GM13976 (cell line): Measurements from ENCODE around the gene ARSG.

ENCODE experiments used
- DNase-seq: peaks from one replicate; pipeline ENCODE4 v3.0.0; 2012; ENCODE audit warnings: low spot score
- CTCF ChIP-seq: IDR thresholded peaks from 2 replicates; pipeline ENCODE4 v1.5.1; 2012; ENCODE audit warnings: borderline replicate concordance, mild to moderate bottlenecking; ENCODE audit not compliant: insufficient read depth; ENCODE audit errors: extremely low read depth, missing control alignments, control extremely low read depth
- in situ Hi-C: fragments of 300-500 bp; cut with MboI; formaldehyde crosslinking; loops from one replicate; pipeline ENCODE4 v1.12.0; 2022; ENCODE audit warnings: low sequenced_read_pairs, mixed read lengths, inconsistent platforms; ENCODE audit not compliant: unreplicated experiment

ARSG gene

DNA sequence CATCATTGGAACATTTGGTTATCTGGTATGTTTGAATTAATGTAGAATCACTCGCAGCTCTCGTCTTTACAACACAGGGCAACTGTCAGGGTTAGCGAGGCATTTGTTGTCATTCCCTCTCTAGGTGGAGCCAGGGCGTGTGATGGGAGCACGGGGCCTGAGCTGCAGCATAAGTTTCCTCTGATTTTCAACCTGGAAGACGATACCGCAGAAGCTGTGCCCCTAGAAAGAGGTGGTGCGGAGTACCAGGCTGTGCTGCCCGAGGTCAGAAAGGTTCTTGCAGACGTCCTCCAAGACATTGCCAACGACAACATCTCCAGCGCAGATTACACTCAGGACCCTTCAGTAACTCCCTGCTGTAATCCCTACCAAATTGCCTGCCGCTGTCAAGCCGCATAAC lies 128.8 kb downstream of the ARSG start:
- DNase-seq, result no peak
- in situ Hi-C loops, result no loop called here
- no peak for TF ChIP-seq CTCF

- in situ Hi-C loops, result no loop called here
- TF ChIP-seq CTCF, result no peak
- no peak for DNase-seq
Observed at GRCh38 chr17:68421486-68421885, 130.2 kb downstream of the ARSG start.

DNA sequence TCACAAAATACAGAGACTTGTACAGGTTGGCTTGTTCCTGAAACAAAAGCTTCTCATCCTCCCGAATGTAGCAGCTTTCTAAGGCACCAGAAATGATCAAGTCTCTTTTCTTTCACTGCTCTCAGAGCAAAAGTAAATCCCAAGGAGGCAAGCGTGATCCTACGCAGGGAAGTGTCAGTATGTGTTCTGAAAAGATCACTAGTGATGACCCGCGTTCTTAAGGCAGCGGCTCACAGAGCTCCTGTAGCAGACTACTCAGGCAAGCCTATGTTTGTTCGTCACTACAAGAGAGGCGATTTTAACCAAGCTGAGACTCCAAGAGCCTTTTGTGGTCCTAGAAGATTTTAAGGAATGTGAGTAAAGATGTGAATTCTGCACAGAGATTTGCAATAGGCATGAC lies 131.5 kb downstream of the ARSG start:
- in situ Hi-C loops, result no loop called here
- DNase-seq, result no peak

DNA sequence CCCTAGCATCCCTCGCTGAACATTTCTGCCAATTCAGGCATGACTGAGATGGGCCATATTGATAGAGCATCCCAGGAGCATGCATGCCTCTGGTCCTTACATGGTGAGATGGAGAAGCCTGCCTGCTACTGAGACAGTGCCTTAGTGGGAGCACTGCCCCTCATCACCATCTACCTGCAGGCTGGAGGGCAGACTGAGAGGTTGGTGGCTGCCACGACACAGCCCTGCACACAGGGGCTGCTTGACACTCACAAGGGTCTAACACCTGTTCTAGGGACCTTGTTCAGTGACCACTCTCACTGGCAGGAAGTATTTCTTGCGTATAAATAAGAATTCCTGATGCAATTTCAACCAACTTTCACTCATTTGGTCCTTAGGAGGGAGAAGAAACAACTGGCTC lies 132.0 kb downstream of the ARSG start:
- no peak for DNase-seq
- TF ChIP-seq CTCF, result no peak
- in situ Hi-C loops, result no loop called here

More for the DNA sequence above, 131.5 kb downstream of the ARSG start:
- no peak for TF ChIP-seq CTCF

DNA sequence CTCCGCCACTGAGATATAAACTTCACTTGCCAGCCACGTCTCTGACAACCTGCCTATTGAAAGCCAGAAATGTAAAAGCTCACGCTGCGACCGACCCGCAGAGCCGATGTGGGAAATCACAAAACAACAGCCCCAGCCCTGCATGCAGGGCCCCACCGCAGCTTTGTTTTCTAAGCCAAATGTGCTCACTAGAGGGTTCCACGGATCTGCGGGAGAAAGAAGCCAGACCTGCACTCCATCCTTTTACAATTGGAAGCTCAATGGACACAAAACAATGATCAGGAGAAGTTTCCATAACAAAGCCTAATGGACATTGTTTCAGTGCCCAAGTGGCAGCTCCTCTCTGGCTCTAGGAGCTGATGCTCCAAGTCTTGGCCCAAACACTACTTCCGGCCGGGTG lies 132.9 kb downstream of the ARSG start:
- no peak for TF ChIP-seq CTCF
- DNase-seq, result no peak
- in situ Hi-C loops, result no loop called here

GRCh38 chr17:68424861-68425260 lies 133.6 kb downstream of the ARSG start:
- no peak for DNase-seq
- in situ Hi-C loops, result no loop called here
- TF ChIP-seq CTCF, result no peak

DNA sequence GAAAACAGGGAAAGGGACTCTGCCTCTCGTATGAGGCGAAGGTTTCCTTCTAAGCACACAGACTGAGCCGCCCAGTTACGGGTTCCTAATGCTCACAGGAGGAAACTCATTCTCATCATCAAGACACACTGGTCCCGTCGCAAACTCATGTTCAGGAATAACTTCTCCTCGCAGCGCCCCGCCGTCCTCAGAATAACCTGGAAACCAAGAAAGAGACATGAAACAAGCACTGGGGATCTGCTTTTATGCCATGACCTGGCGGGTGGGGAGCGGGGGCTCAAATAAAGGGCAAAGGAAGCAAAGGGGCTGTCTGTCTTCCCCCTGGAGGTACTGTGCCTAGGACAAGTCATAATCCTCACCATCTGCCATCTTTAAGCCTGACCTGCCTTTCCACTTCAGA lies 134.7 kb downstream of the ARSG start:
- no peak for TF ChIP-seq CTCF

More for the DNA sequence above, 134.7 kb downstream of the ARSG start:
- no peak for DNase-seq
- in situ Hi-C loops, result no loop called here
